ENCODE measurements around the gene FEM1C. TPM values are rescaled to one million over a fixed set of nuclear protein-coding genes. Genes with fewer than 3 reads are reported as not detected.

The FEM1C gene
- total and polyA plus RNA-seq, 5 experiments from 2014 or later = 1.8 to 16.4 (median 2.9) TPM

GRCh38 chr5:115553082-115553481 lies 8.5 kb upstream of the FEM1C start:
- POLR2A ChIA-PET = no interaction called here
- H3K36me3 Mint-ChIP-seq = no peaks in the 10 kb centered on the region
- peaks cover 2 to 17% (median 4%) of the 10 kb centered on the region in 4 donors for H3K4me1 Mint-ChIP-seq
- peaks cover 0 to 22% (median 3%) of the 10 kb centered on the region in 5 donors for H3K27me3 Mint-ChIP-seq
- no peak overlapping the region for H3K27ac Mint-ChIP-seq
- no peak for ATAC-seq
- no peak for DNase-seq
- H3K9me3 Mint-ChIP-seq = no peaks in the 10 kb centered on the region
- no peak overlapping the region for H3K4me3 Mint-ChIP-seq

GRCh38 chr5:115551415-115551814 lies 6.8 kb upstream of the FEM1C start:
- POLR2A ChIA-PET = no interaction called here
- H3K36me3 Mint-ChIP-seq = no peaks in the 10 kb centered on the region
- peaks cover 0 to 18% (median 3%) of the 10 kb centered on the region in 5 donors for H3K27me3 Mint-ChIP-seq
- no peak overlapping the region for H3K27ac Mint-ChIP-seq
- peaks cover 0 to 3% (median 0%) of the 10 kb centered on the region in 9 donors for H3K9me3 Mint-ChIP-seq
- H3K4me1 Mint-ChIP-seq = peaks cover 2 to 6% (median 4%) of the 10 kb centered on the region in 4 donors
- no peak for DNase-seq
- no peak overlapping the region for H3K4me3 Mint-ChIP-seq
- ATAC-seq = no peak

GRCh38 chr5:115549154-115549553 lies 4.6 kb upstream of the FEM1C start:
- peak overlapping the region in 4 of 10 donors; percentile 15 to 34 (median 26) for H3K27ac Mint-ChIP-seq
- peaks cover 2 to 14% (median 10%) of the 10 kb centered on the region in 4 donors for H3K4me1 Mint-ChIP-seq
- peaks cover 0 to 15% (median 3%) of the 10 kb centered on the region in 5 donors for H3K27me3 Mint-ChIP-seq
- H3K9me3 Mint-ChIP-seq = peaks cover 0 to 11% (median 3%) of the 10 kb centered on the region in 9 donors
- H3K36me3 Mint-ChIP-seq = peaks cover 0 to 7% (median 2%) of the 10 kb centered on the region in 3 donors
- no peak overlapping the region for H3K4me3 Mint-ChIP-seq
- POLR2A ChIA-PET = no interaction called here
- DNase-seq = peak in 5 of 10 donors; percentile 10 to 41 (median 16)
- ATAC-seq = no peak

DNA sequence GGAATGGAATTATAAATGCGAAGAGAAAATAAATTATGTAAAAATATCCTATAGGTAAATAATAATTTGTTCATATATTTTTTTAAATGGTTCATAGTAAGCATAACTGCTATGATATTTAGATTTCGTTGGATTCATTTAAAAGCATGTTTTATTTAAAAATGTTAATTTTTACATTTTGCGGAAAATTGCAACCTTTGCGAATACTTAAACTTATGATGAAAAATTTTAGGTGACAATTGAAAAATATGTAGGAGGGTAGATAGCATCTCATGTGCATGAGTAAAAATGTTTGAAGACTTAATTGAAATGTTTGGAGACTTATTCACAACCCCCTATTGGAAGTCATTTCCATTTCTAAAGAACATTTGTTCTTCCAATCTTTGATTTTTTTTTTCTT lies 4.1 kb upstream of the FEM1C start:
- POLR2A ChIA-PET = no interaction called here
- Mint-ChIP-seq H3K27ac (peak overlapping the region in 1 of 10 donors; percentile 38), H3K36me3 (peaks cover 0 to 7% (median 2%) of the 10 kb centered on the region in 3 donors), H3K9me3 (peaks cover 0 to 11% (median 3%) of the 10 kb centered on the region in 9 donors), H3K4me1 (peaks cover 2 to 18% (median 13%) of the 10 kb centered on the region in 4 donors), H3K27me3 (peaks cover 0 to 15% (median 3%) of the 10 kb centered on the region in 5 donors), H3K4me3 (no peak overlapping the region)
- ATAC-seq (no peak), DNase-seq (no peak)

GRCh38 chr5:115545351-115545882 lies 842 bp upstream of the FEM1C start:
- POLR2A ChIA-PET = interaction anchor here (1.0 to 3.4 kb wide), 7 partner anchors 9 to 536 kb away, joined by 3 to 17 read pairs (median 8); partner anchors contain the start of genes CCDC112, PGGT1B and TMED7
- no peak for ATAC-seq
- Mint-ChIP-seq H3K4me3 (peak overlapping the region; percentile 90 to 100 (median 96)), H3K36me3 (peaks cover 7 to 27% (median 10%) of the 10 kb centered on the region in 3 donors), H3K9me3 (peaks cover 0 to 11% (median 3%) of the 10 kb centered on the region in 9 donors), H3K27ac (peak overlapping the region; percentile 82 to 99 (median 96)), H3K27me3 (no peaks in the 10 kb centered on the region), H3K4me1 (peaks cover 16 to 50% (median 42%) of the 10 kb centered on the region in 4 donors)
- DNase-seq = no peak

DNA sequence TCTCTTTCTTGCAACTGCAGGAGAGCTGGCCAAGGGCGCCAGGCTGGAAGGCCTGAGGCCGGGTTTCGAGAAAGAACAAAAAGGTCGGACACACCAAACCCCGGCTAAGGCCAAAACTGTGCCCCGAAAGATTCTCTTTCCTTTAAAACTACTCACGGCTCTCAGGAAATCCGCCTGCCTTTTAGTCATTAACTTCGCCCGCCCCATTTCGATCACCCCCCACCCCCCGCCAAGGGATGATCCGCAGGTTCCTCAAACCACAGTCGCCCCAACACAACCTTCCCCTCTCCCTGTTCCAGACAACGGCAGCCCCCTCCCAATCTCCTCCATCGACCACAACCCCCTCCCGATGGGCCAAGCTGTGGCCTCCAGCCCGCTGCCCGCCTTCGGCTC lies 536 bp downstream of the FEM1C start:
- ATAC-seq (peak; percentile 41 to 47), DNase-seq (peak in 8 of 10 donors; percentile 17 to 72 (median 46))
- POLR2A ChIA-PET = interaction anchor here (0.6 to 3.4 kb wide), 12 partner anchors 10 to 541 kb away, joined by 3 to 17 read pairs (median 4); partner anchors contain the start of genes AP3S1, ATG12, CCDC112 and COMMD10
- peaks cover 21 to 60% (median 53%) of the 10 kb centered on the region in 4 donors for H3K4me1 Mint-ChIP-seq
- no peaks in the 10 kb centered on the region for H3K27me3 Mint-ChIP-seq
- H3K9me3 Mint-ChIP-seq = peaks cover 0 to 11% (median 3%) of the 10 kb centered on the region in 9 donors
- peak overlapping the region; percentile 90 to 100 (median 96) for H3K4me3 Mint-ChIP-seq
- peaks cover 7 to 41% (median 16%) of the 10 kb centered on the region in 3 donors for H3K36me3 Mint-ChIP-seq
- H3K27ac Mint-ChIP-seq = peak overlapping the region; percentile 85 to 99 (median 96)

DNA sequence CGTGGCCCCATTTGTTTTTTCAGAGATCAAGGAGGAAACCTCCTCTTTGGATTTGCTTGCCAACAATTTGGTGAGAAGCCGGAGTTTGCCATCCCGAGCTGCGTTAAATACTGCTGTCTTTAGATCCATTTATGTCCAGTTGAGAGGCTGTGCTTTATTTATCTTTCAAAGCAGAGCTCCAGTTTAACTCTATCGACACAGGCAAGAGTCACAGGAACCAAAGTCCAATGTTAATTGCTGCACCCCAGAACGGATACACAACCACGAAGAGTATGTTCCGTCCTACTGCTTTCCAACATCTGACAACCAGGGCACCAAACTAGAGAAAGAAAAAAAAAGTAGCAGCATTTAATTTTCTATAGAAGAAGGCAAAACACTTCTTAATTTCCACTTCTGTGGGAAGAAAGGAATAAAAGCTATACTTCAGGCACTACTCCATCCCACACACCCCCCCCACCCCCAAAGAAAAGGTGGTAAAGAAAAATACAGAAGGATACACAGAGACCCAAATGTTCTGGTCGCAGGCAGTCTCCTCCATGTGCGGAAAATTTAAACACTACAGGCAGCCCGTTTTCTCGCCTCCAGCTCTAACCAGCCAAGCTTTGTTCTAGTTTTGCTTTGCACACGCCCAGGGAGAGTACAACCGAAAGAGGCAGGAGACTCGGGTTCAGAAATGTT lies 1.1 kb downstream of the FEM1C start:
- Mint-ChIP-seq H3K27me3 (no peaks in the 10 kb centered on the region), H3K27ac (peak overlapping the region; percentile 85 to 99 (median 96)), H3K4me1 (peaks cover 26 to 63% (median 57%) of the 10 kb centered on the region in 4 donors), H3K9me3 (peaks cover 0 to 11% (median 3%) of the 10 kb centered on the region in 9 donors), H3K36me3 (peaks cover 7 to 46% (median 19%) of the 10 kb centered on the region in 3 donors), H3K4me3 (peak overlapping the region; percentile 90 to 100 (median 96))
- DNase-seq (peak in 6 of 10 donors; percentile 5 to 72 (median 42)), ATAC-seq (peak; percentile 39 to 47)
- POLR2A ChIA-PET = interaction anchor here (0.8 to 3.4 kb wide), 8 partner anchors 10 to 298 kb away, joined by 3 to 17 read pairs (median 6); partner anchors contain the start of genes AP3S1, ATG12, CCDC112 and PGGT1B

GRCh38 chr5:115542651-115543364 lies 1.8 kb downstream of the FEM1C start:
- DNase-seq (no peak), ATAC-seq (no peak)
- H3K4me1 Mint-ChIP-seq = peaks cover 30 to 70% (median 64%) of the 10 kb centered on the region in 4 donors
- peaks cover 0 to 11% (median 3%) of the 10 kb centered on the region in 9 donors for H3K9me3 Mint-ChIP-seq
- H3K4me3 Mint-ChIP-seq = peak overlapping the region; percentile 90 to 100 (median 96)
- no peaks in the 10 kb centered on the region for H3K27me3 Mint-ChIP-seq
- H3K27ac Mint-ChIP-seq = peak overlapping the region in 6 of 10 donors; percentile 51 to 99 (median 76)
- POLR2A ChIA-PET = interaction anchor here (1.4 to 3.4 kb wide), 4 partner anchors 11 to 298 kb away, joined by 4 to 17 read pairs (median 10); partner anchors contain the start of genes AP3S1, ATG12, CCDC112 and TMED7
- H3K36me3 Mint-ChIP-seq = peaks cover 7 to 52% (median 24%) of the 10 kb centered on the region in 3 donors

GRCh38 chr5:115542086-115542485 lies 2.5 kb downstream of the FEM1C start:
- POLR2A ChIA-PET = no interaction called here
- Mint-ChIP-seq H3K9me3 (peaks cover 0 to 11% (median 3%) of the 10 kb centered on the region in 9 donors), H3K27ac (peak overlapping the region in 4 of 10 donors; percentile 46 to 94 (median 76))

DNA sequence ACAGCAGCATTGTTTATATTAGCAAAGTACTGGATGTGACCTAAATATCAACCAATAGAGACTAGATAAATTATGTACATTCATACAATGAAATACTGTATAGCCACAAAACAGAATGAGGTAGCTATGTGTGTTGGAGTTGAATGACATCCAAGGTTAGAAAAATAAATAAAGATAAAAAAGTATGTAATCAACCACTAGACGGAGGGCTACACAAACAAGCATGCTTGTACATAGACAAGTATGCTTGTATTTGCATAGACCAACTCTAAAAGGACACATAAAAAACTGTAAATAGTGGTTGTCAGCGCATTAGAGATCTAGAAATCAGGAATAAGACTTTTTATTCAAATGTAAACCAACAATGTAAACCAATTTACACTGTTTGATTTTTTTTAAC lies 3.0 kb downstream of the FEM1C start:
- Mint-ChIP-seq H3K4me1 (peaks cover 36 to 82% (median 75%) of the 10 kb centered on the region in 4 donors), H3K9me3 (peaks cover 0 to 11% (median 3%) of the 10 kb centered on the region in 9 donors), H3K27me3 (no peaks in the 10 kb centered on the region), H3K27ac (no peak overlapping the region), H3K4me3 (peak overlapping the region; percentile 34 to 98 (median 96)), H3K36me3 (peaks cover 12 to 59% (median 32%) of the 10 kb centered on the region in 3 donors)
- ATAC-seq (no peak), DNase-seq (no peak)
- POLR2A ChIA-PET = no interaction called here

More at GRCh38 chr5:115542086-115542485, 2.5 kb downstream of the FEM1C start:
- peaks cover 33 to 78% (median 70%) of the 10 kb centered on the region in 4 donors for H3K4me1 Mint-ChIP-seq
- DNase-seq (no peak), ATAC-seq (no peak)
- H3K4me3 Mint-ChIP-seq = peak overlapping the region; percentile 90 to 100 (median 96)
- H3K27me3 Mint-ChIP-seq = no peaks in the 10 kb centered on the region
- peaks cover 10 to 55% (median 28%) of the 10 kb centered on the region in 3 donors for H3K36me3 Mint-ChIP-seq

GRCh38 chr5:115535479-115536035 lies 9.0 kb downstream of the FEM1C start:
- Mint-ChIP-seq H3K36me3 (peaks cover 19 to 73% (median 38%) of the 10 kb centered on the region in 3 donors), H3K4me3 (peak overlapping the region in 9 of 10 donors; percentile 4 to 64 (median 43)), H3K27me3 (no peaks in the 10 kb centered on the region), H3K4me1 (peaks cover 36 to 91% (median 78%) of the 10 kb centered on the region in 4 donors), H3K27ac (peak overlapping the region in 1 of 10 donors; percentile 55), H3K9me3 (peaks cover 0 to 4% (median 0%) of the 10 kb centered on the region in 9 donors)
- ATAC-seq (no peak), DNase-seq (no peak)
- POLR2A ChIA-PET = no interaction called here

Data from naive thymus-derived CD8-positive, alpha-beta T cell (primary cell).